GM18505 (cell line): ENCODE results near the gene ARHGEF18.
A peak's percentile ranks its signal among the peaks of the same experiment; 100 is the strongest.
"Not testable (repeated sequence)": the region's sequence is repeated elsewhere in the genome, so short reads cannot be mapped to it uniquely, and the experiment has no call there.

Source experiments
- ATAC-seq: cut with Tn5 transposase; IDR thresholded peaks from one replicate; pipeline ENCODE4 v1.9.1; 2021; ENCODE audit not compliant: unreplicated experiment
- POLR2A ChIP-seq: IDR thresholded peaks from 4 replicates; pipeline ENCODE4 v1.6.1; 2011; ENCODE audit warnings: borderline replicate concordance; ENCODE audit not compliant: insufficient read depth, insufficient read length; ENCODE audit errors: extremely low read depth

ARHGEF18 gene

GRCh38 chr19:7333198-7334118 is 15.3 kb upstream of the ARHGEF18 start:
- ATAC-seq = no peak

DNA sequence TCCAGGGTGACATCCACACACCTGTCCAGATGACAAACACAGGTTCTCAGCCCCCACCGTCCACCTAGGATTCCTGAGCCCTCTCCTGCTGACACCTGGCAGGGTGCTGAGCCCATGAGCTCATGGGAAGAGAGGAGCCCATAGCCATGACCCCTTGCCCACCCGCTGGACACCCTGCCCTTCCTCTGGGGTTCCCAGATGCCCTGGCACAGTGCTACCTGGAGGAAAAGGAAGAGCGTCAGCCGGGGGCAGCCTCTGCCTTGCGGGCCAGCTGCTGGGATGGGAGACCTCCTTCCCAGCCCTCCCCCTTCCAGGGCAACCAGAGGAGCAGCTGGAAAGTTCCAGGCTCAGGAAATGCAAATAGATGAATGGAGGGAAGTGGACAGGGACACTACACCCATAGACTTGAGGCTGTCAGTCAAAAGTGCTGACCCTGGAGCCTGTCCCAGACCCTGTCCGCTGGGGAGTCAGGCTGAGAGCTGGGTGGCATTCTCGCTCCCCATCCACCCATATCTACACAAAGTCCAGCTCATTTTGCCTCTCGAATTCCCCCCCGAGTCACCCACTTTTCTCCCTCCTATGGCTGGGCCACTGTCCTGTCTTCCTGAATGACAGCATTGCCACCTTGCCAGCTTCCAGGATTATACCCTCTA is 12.3 kb upstream of the ARHGEF18 start:
- no peak for TF ChIP-seq POLR2A
- ATAC-seq = no peak

More at GRCh38 chr19:7333198-7334118, 15.3 kb upstream of the ARHGEF18 start:
- TF ChIP-seq POLR2A = no peak

DNA sequence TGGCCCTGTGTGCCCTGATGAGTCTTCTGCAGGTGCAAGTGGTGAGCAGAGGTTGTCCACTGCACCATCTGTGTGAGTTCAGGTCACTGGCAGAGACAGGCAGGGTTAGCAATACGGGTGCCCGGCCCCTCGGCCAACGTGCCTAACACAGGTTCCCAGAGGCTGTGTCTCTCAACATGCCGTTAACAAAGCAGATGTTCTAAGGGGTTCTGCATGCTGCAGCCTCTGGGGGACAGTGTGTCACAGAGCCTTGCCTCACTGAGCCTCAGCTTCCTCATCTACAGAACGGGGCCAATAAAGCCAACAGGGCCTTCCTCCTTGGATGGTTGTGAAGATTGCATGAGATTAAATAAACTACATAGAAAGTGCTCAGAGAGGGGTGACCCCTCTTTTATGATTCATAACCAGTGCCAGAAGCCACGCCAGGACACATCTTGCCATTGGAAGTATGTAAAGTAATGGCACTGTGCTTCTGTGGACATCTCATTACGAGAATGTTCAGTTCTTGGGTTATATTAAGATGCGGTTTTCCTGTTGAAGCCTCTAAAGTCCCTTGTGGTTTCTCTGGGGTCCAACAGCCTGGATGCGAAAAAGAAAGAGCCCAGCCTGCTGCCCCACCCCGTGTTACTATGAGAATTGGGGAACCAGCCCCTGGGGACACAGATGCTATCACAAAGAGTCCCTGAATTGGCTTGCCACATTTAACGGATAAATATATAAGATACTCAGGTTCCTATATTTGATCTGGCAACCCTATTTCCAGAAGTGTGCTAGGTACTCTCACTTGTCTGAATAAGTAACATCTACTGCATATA is 11.2 kb upstream of the ARHGEF18 start:
- TF ChIP-seq POLR2A = no peak
- ATAC-seq = peak; percentile 65

GRCh38 chr19:7340959-7341837 is 7.5 kb upstream of the ARHGEF18 start:
- TF ChIP-seq POLR2A = no peak
- no peak for ATAC-seq

DNA sequence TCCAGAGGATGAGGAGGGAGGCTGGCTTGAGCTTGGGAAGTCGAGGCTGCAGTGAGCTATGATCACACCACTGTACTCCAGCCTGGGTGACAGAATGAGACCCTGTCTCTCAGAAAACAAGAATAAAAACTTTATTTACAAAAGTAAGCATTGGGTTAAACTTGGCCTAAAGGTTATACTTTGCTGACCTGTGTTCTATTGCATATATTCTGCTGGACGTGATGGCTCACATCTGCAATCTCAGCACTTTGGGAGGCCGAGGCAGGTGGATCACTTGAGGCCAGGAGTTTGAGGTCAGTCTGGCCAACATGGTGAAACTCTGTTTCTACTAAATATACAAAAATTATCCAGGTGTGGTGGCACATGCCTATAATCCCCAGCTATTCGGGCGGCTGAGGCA is 6.6 kb upstream of the ARHGEF18 start:
- ATAC-seq = no peak
- TF ChIP-seq POLR2A = no peak

GRCh38 chr19:7346488-7346971 is 2.2 kb upstream of the ARHGEF18 start:
- TF ChIP-seq POLR2A = no peak
- no peak for ATAC-seq

DNA sequence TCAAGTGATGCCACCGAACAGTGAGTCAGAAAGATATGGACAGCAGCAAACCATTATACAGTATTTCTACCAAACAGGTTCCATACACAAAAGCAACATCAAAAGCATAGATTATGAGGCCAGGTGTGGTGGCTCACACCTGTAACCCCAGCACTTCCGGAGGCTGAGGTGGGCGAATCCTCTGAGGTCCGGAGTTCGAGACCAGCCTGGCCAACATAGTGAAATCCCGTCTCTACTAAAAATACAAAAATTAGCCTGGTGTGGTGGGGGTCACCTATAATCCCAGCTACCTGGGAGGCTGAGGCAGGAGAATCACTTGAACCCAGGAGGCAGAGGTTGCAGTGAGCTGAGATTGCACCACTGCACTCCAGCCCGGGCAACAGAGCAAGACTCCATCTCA is 1.7 kb upstream of the ARHGEF18 start:
- ATAC-seq = not testable (repeated sequence)

GRCh38 chr19:7349231-7349591 is 474 bp downstream of the ARHGEF18 start:
- no peak for TF ChIP-seq POLR2A
- ATAC-seq = no peak

GRCh38 chr19:7349961-7350711 is 1.4 kb downstream of the ARHGEF18 start:
- no peak for ATAC-seq
- peak; percentile 53 for TF ChIP-seq POLR2A

- no peak for TF ChIP-seq POLR2A
- no peak for ATAC-seq
These were observed 3.1 kb downstream of the ARHGEF18 start for GRCh38 chr19:7351861-7352260.

DNA sequence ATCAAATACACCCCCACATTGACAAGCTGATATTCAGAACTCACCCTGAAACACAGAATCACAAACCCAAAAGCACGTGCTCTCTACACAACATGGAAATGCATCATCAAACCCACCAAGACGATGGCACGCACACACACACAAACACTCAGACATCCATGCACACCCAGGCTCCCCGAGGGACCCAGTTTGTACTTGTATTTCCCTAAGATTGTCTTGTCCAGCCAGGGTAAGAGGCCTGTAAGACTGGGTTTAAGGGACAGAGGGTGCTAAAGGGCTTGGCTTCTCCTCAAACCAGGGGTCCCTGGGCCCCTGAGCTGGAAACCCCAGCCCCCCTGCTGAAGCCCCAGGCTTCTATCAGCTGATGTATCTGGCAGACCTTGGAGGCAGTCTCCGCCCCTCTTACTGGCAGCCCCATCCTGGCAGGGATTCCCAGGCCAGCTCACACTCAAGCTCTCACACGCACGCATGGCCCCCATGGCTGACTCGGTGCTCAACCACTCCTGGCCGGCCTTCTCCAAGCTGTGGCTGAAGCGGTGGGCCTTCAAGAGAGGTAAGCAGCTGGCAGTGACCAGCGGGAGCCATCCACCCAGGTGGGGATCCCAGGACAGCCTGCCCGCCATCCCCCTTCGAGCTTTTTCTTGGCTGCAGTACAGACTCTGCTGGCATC is 6.5 kb downstream of the ARHGEF18 start:
- ATAC-seq = no peak
- no peak for TF ChIP-seq POLR2A
